ENCODE measurements around the gene MPP3. TPM values are rescaled to one million over a fixed set of nuclear protein-coding genes. Genes with fewer than 3 reads are reported as not detected.

Gene MPP3
- total RNA-seq, 2 experiments from 2014 or later, result not detected

- Mint-ChIP-seq H3K9me3 (no peaks in the 10 kb centered on the region), H3K4me3 (no peak overlapping the region), H3K36me3 (ENCODE audit: low read depth) (no peaks in the 10 kb centered on the region), H3K27ac (no peak overlapping the region), H3K4me1 (peaks cover 2% of the 10 kb centered on the region), H3K27me3 (peaks cover 51% of the 10 kb centered on the region)
- no peak for DNase-seq
- ChIA-PET POLR2A (no interaction called here), CTCF (no interaction called here)
Observed at GRCh38 chr17:43784628-43785101, 48.3 kb downstream of the MPP3 start.

DNA sequence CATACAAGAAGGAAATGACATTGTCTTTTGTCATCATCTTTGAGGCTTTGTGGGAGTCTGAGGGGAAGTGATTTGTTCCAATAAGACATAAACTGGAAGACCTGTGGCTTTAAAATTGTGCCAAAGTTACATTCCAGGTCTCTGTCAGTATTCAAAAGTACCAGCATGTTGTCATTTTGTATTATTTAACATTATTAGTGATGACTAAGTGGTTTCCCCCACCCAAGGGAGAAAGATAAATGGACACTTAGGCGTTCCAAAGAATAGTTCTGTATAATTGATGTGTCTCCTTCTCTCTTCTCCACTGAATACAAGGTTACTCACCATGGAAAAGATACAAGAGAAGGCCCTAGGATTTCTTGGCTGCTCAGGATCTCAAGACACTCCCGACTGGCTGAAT, 48.9 kb downstream of the MPP3 start:
- no peak for DNase-seq
- no peaks in the 10 kb centered on the region for H3K36me3 Mint-ChIP-seq (ENCODE audit: low read depth)
- H3K4me1 Mint-ChIP-seq, result peaks cover 7% of the 10 kb centered on the region
- H3K27me3 Mint-ChIP-seq, result peaks cover 55% of the 10 kb centered on the region
- H3K27ac Mint-ChIP-seq, result no peak overlapping the region
- POLR2A ChIA-PET, result no interaction called here
- no peak overlapping the region for H3K4me3 Mint-ChIP-seq
- CTCF ChIA-PET, result no interaction called here
- no peaks in the 10 kb centered on the region for H3K9me3 Mint-ChIP-seq

DNA sequence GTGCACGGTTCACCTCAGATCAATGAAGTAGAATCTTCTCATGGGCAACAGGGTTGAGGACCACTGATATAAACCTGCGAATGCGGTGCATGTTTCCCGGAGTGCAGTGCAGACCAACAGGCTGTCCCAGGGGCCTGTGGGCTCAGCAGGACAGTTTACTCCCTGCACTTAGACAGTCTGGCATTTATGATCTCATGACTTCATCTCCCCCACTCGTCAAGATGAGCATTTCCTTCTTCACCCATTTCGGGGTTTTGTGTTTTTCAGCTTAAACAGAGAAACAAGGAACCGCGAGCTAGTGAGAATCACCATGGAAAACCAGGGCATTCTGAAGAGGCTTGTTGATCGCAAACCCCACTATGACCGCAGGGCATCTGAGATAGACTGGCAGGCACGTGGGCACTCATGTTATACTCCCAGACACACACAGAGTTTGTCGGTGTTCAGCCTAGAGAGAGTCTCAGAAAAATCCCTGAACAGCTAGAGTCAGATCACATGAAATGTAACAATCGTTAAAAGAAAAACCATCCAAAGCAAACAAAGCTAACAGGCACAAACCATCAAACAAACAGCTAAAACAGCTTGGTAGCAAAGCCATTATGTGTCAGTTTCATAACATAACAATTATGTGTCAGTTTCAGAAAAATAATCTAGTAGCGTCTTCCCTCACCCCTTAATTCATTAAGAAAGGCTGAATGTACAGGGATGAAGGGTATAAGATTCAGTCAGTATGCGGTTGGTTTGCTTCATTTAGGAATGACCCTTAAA, 49.8 kb downstream of the MPP3 start:
- Mint-ChIP-seq H3K4me1 (peaks cover 7% of the 10 kb centered on the region), H3K27me3 (peaks cover 55% of the 10 kb centered on the region), H3K36me3 (ENCODE audit: low read depth) (no peaks in the 10 kb centered on the region), H3K27ac (no peak overlapping the region), H3K4me3 (no peak overlapping the region), H3K9me3 (no peaks in the 10 kb centered on the region)
- DNase-seq, result no peak
- ChIA-PET CTCF (interaction anchor here (1.1 kb wide), 1 partner anchor 226 kb away, joined by 3 read pairs; no protein-coding TSS in a partner anchor), POLR2A (no interaction called here)

- POLR2A ChIA-PET, result no interaction called here
- H3K27ac Mint-ChIP-seq, result peak within 1 kb of the TSS; percentile 41
Observed at GRCh38 chr17:43780135-43780534, 52.8 kb downstream of the MPP3 start, which contains the start of gene CFAP97D1. TSS of gene CFAP97D1 (plus strand) at chr17:43780435. CDS start at chr17:43780463, 28 bp downstream.

GRCh38 chr17:43779145-43780125, 53.5 kb downstream of the MPP3 start:
- no peak for DNase-seq
- ChIA-PET CTCF (interaction anchor here (1.1 to 1.4 kb wide), 2 partner anchors 38 to 78 kb away, joined by 3 to 4 read pairs; no protein-coding TSS in a partner anchor), POLR2A (no interaction called here)
- Mint-ChIP-seq H3K9me3 (no peaks in the 10 kb centered on the region), H3K36me3 (ENCODE audit: low read depth) (no peaks in the 10 kb centered on the region), H3K4me1 (peaks cover 13% of the 10 kb centered on the region), H3K4me3 (peak overlapping the region; percentile 78), H3K27me3 (peaks cover 49% of the 10 kb centered on the region), H3K27ac (peak overlapping the region; percentile 41)

More at GRCh38 chr17:43780135-43780534, 52.8 kb downstream of the MPP3 start, which contains the start of gene CFAP97D1:
- no peaks in the 10 kb centered on the region for H3K9me3 Mint-ChIP-seq
- H3K4me3 Mint-ChIP-seq, result peak within 1 kb of the TSS; percentile 78
- CTCF ChIA-PET, result no interaction called here
- no peak for DNase-seq
- no peaks in the 10 kb centered on the region for H3K36me3 Mint-ChIP-seq (ENCODE audit: low read depth)
- H3K27me3 Mint-ChIP-seq, result peaks cover 53% of the 10 kb centered on the region
- H3K4me1 Mint-ChIP-seq, result peaks cover 13% of the 10 kb centered on the region

GRCh38 chr17:43778337-43779144, 54.4 kb downstream of the MPP3 start, which contains the start of gene DUSP3:
TSS of gene DUSP3 (minus strand) at chr17:43778977. CDS start at chr17:43778924, 53 bp downstream.
- peak within 1 kb of the TSS; percentile 78 for H3K4me3 Mint-ChIP-seq

GRCh38 chr17:43774304-43775250, 58.4 kb downstream of the MPP3 start:
- CTCF ChIA-PET, result interaction anchor here (1.7 kb wide), 1 partner anchor 8 kb away, joined by 7 read pairs; no protein-coding TSS in a partner anchor
- Mint-ChIP-seq H3K27ac (no peak overlapping the region), H3K4me1 (peaks cover 16% of the 10 kb centered on the region), H3K9me3 (no peaks in the 10 kb centered on the region), H3K27me3 (peaks cover 6% of the 10 kb centered on the region), H3K36me3 (ENCODE audit: low read depth) (peaks cover 3% of the 10 kb centered on the region), H3K4me3 (no peak overlapping the region)
- no peak for DNase-seq
- POLR2A ChIA-PET, result no interaction called here

More at GRCh38 chr17:43778337-43779144, 54.4 kb downstream of the MPP3 start, which contains the start of gene DUSP3:
- DNase-seq, result peak; percentile 70
- ChIA-PET POLR2A (no interaction called here), CTCF (interaction anchor here (1.1 to 1.4 kb wide), 2 partner anchors 39 to 77 kb away, joined by 3 to 4 read pairs; no protein-coding TSS in a partner anchor)
- H3K4me1 Mint-ChIP-seq, result peaks cover 15% of the 10 kb centered on the region
- peaks cover 42% of the 10 kb centered on the region for H3K27me3 Mint-ChIP-seq
- no peaks in the 10 kb centered on the region for H3K9me3 Mint-ChIP-seq
- peaks cover 2% of the 10 kb centered on the region for H3K36me3 Mint-ChIP-seq (ENCODE audit: low read depth)
- peak within 1 kb of the TSS; percentile 80 for H3K27ac Mint-ChIP-seq

GRCh38 chr17:43772877-43773648, 59.9 kb downstream of the MPP3 start:
- Mint-ChIP-seq H3K27me3 (no peaks in the 10 kb centered on the region), H3K4me3 (no peak overlapping the region), H3K9me3 (no peaks in the 10 kb centered on the region), H3K27ac (no peak overlapping the region), H3K36me3 (ENCODE audit: low read depth) (peaks cover 3% of the 10 kb centered on the region), H3K4me1 (peaks cover 10% of the 10 kb centered on the region)
- POLR2A ChIA-PET, result no interaction called here
- no peak for DNase-seq
- CTCF ChIA-PET, result interaction anchor here (0.6 to 1.3 kb wide), 4 partner anchors 12 to 354 kb away, joined by 3 to 4 read pairs (median 4); no protein-coding TSS in a partner anchor

DNA sequence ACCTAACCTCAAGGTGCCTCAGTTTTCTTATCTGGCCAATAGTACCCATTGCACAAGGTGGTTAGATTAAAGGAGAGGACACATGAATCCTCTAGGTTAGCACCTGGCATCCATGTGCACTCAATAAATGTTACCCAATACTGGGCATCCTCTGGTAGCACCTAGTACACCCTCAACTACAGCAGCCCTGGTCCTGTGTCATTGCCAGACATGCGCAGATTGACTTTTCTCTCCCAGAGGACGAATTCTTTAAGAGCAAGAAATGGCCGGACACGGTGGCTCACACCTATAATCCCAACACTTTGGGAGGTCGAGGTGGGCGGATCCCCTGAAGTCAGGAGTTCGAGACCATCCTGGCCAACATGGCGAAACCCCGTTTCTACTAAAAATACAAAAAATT, 61.5 kb downstream of the MPP3 start:
- H3K27me3 Mint-ChIP-seq, result no peaks in the 10 kb centered on the region
- POLR2A ChIA-PET, result no interaction called here
- CTCF ChIA-PET, result interaction anchor here (0.6 kb wide), 1 partner anchor 338 kb away, joined by 3 read pairs; no protein-coding TSS in a partner anchor

DNA sequence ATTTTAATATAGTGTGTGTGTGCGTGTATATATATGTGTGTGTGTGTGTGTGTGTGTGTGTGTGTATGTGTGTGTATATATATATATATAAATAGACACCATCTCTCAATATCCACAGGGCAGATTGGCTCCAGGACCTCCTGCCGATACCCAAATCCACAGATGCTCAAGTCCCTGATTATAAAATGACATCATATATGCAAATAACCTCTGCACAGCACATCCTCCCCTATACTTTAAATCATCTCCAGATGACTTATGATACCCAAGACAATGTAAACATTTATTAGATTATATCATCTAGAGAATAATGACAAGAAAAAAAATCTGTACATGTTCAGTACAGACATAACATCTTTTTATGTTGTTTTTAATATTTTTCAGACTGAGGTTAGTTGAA, 62.0 kb downstream of the MPP3 start:
- Mint-ChIP-seq H3K4me3 (no peak overlapping the region), H3K27ac (no peak overlapping the region), H3K36me3 (ENCODE audit: low read depth) (peaks cover 3% of the 10 kb centered on the region), H3K4me1 (peaks cover 4% of the 10 kb centered on the region), H3K27me3 (no peaks in the 10 kb centered on the region), H3K9me3 (no peaks in the 10 kb centered on the region)
- POLR2A ChIA-PET, result no interaction called here
- DNase-seq, result no peak
- CTCF ChIA-PET, result interaction anchor here (2.3 kb wide), 1 partner anchor 75 kb away, joined by 6 read pairs; no protein-coding TSS in a partner anchor

More for the DNA sequence above, 61.5 kb downstream of the MPP3 start:
- Mint-ChIP-seq H3K36me3 (ENCODE audit: low read depth) (peaks cover 3% of the 10 kb centered on the region), H3K9me3 (no peaks in the 10 kb centered on the region), H3K4me3 (no peak overlapping the region), H3K27ac (no peak overlapping the region), H3K4me1 (peaks cover 4% of the 10 kb centered on the region)
- no peak for DNase-seq

All from activated CD4-positive, alpha-beta T cell treated with anti-CD3 and anti-CD28 coated beads, Interleukin-2, amount 10 ng/mL, durations not matched to agents 7 days and 5 days (primary cell).